ENCODE results near the gene N4BP2L1. TPM values are rescaled to one million over a fixed set of nuclear protein-coding genes. Genes with fewer than 3 reads are reported as not detected.

N4BP2L1 gene
- total and polyA plus RNA-seq, 2 of the 8 experiments (the other 6 are each of a cell fraction or from before 2014, with no cell fraction given), result 1.3 to 3.1 TPM

DNA sequence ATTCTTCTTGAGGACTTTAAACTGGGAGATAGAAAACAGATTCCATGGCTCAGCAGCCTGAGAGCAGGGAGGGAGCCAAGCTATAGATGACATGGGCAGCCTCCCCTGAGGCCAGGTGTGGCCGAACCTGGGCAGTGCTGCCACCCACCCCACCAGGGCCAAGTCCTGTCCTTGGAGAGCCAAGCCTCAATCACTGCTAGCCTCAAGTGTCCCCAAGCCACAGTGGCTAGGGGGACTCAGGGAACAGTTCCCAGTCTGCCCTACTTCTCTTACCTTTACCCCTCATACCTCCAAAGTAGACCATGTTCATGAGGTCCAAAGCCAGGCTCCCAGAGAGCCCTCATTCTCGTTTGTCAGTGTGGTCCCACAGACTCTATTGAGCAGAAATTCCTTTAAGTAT lies 8.1 kb downstream of the N4BP2L1 start (continued):
- TF ChIP-seq, protein P1, sequence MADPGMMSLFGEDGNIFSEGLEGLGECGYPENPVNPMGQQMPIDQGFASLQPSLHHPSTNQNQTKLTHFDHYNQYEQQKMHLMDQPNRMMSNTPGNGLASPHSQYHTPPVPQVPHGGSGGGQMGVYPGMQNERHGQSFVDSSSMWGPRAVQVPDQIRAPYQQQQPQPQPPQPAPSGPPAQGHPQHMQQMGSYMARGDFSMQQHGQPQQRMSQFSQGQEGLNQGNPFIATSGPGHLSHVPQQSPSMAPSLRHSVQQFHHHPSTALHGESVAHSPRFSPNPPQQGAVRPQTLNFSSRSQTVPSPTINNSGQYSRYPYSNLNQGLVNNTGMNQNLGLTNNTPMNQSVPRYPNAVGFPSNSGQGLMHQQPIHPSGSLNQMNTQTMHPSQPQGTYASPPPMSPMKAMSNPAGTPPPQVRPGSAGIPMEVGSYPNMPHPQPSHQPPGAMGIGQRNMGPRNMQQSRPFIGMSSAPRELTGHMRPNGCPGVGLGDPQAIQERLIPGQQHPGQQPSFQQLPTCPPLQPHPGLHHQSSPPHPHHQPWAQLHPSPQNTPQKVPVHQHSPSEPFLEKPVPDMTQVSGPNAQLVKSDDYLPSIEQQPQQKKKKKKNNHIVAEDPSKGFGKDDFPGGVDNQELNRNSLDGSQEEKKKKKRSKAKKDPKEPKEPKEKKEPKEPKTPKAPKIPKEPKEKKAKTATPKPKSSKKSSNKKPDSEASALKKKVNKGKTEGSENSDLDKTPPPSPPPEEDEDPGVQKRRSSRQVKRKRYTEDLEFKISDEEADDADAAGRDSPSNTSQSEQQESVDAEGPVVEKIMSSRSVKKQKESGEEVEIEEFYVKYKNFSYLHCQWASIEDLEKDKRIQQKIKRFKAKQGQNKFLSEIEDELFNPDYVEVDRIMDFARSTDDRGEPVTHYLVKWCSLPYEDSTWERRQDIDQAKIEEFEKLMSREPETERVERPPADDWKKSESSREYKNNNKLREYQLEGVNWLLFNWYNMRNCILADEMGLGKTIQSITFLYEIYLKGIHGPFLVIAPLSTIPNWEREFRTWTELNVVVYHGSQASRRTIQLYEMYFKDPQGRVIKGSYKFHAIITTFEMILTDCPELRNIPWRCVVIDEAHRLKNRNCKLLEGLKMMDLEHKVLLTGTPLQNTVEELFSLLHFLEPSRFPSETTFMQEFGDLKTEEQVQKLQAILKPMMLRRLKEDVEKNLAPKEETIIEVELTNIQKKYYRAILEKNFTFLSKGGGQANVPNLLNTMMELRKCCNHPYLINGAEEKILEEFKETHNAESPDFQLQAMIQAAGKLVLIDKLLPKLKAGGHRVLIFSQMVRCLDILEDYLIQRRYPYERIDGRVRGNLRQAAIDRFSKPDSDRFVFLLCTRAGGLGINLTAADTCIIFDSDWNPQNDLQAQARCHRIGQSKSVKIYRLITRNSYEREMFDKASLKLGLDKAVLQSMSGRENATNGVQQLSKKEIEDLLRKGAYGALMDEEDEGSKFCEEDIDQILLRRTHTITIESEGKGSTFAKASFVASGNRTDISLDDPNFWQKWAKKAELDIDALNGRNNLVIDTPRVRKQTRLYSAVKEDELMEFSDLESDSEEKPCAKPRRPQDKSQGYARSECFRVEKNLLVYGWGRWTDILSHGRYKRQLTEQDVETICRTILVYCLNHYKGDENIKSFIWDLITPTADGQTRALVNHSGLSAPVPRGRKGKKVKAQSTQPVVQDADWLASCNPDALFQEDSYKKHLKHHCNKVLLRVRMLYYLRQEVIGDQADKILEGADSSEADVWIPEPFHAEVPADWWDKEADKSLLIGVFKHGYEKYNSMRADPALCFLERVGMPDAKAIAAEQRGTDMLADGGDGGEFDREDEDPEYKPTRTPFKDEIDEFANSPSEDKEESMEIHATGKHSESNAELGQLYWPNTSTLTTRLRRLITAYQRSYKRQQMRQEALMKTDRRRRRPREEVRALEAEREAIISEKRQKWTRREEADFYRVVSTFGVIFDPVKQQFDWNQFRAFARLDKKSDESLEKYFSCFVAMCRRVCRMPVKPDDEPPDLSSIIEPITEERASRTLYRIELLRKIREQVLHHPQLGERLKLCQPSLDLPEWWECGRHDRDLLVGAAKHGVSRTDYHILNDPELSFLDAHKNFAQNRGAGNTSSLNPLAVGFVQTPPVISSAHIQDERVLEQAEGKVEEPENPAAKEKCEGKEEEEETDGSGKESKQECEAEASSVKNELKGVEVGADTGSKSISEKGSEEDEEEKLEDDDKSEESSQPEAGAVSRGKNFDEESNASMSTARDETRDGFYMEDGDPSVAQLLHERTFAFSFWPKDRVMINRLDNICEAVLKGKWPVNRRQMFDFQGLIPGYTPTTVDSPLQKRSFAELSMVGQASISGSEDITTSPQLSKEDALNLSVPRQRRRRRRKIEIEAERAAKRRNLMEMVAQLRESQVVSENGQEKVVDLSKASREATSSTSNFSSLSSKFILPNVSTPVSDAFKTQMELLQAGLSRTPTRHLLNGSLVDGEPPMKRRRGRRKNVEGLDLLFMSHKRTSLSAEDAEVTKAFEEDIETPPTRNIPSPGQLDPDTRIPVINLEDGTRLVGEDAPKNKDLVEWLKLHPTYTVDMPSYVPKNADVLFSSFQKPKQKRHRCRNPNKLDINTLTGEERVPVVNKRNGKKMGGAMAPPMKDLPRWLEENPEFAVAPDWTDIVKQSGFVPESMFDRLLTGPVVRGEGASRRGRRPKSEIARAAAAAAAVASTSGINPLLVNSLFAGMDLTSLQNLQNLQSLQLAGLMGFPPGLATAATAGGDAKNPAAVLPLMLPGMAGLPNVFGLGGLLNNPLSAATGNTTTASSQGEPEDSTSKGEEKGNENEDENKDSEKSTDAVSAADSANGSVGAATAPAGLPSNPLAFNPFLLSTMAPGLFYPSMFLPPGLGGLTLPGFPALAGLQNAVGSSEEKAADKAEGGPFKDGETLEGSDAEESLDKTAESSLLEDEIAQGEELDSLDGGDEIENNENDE (IDR thresholded peaks at IDR 0.05; ENCODE audit: insufficient replicate concordance, low read length), result no peak
- TF ChIP-seq, protein P2, sequence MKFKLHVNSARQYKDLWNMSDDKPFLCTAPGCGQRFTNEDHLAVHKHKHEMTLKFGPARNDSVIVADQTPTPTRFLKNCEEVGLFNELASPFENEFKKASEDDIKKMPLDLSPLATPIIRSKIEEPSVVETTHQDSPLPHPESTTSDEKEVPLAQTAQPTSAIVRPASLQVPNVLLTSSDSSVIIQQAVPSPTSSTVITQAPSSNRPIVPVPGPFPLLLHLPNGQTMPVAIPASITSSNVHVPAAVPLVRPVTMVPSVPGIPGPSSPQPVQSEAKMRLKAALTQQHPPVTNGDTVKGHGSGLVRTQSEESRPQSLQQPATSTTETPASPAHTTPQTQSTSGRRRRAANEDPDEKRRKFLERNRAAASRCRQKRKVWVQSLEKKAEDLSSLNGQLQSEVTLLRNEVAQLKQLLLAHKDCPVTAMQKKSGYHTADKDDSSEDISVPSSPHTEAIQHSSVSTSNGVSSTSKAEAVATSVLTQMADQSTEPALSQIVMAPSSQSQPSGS (IDR thresholded peaks at IDR 0.05; ENCODE audit: low read length), result no peak
- TF ChIP-seq SP2 (IDR thresholded peaks at IDR 0.05; ENCODE audit: low read length), result no peak
- TF ChIP-seq POU5F1 (IDR thresholded peaks at IDR 0.05; ENCODE audit: low read depth, low read length), result no peak
- no peak for TF ChIP-seq GTF2F1 (IDR thresholded peaks at IDR 0.05; ENCODE audit: borderline replicate concordance, low read depth, low read length)
- no peak for TF ChIP-seq NRF1 (IDR thresholded peaks at IDR 0.05; ENCODE audit: low read depth, low read length)
- TF ChIP-seq RBBP5 (IDR thresholded peaks at IDR 0.05; ENCODE audit: borderline replicate concordance, low read depth, low read length), result no peak
- no peak for TF ChIP-seq ASH2L (IDR thresholded peaks at IDR 0.05; ENCODE audit: low read length)
- no peak for TF ChIP-seq HDAC6 (IDR thresholded peaks at IDR 0.05; ENCODE audit: low read depth, low read length)

All from H1 (cell line).